Subcutaneous abdominal adipose tissue (tissue), 5 donors: ENCODE data around the gene TGFB3.

Experiments
- H3K27ac ChIP-seq: one replicate; pipeline ENCODE4 v1.7.0; 2013; ENCODE audit warnings: low read depth, mild to moderate bottlenecking, inconsistent platforms, low read length, moderate library complexity
- H3K27me3 ChIP-seq, 5 donors: one replicate each; pipeline ENCODE4 v1.7.0; 2013; ENCODE audit warnings: low read length in 5 of 5, inconsistent platforms in 1 of 5; ENCODE audit not compliant: control insufficient read depth in 5 of 5, insufficient read depth in 4 of 5
- H3K36me3 ChIP-seq, 5 donors: one replicate each; pipeline ENCODE4 v1.7.0; 2013; ENCODE audit warnings: low read length in 5 of 5; ENCODE audit not compliant: control insufficient read depth in 5 of 5, insufficient read depth in 5 of 5
- H3K4me1 ChIP-seq, 5 donors: one replicate each; pipeline ENCODE4 v1.7.0; 2013; ENCODE audit warnings: low read length in 5 of 5, mild to moderate bottlenecking in 3 of 5, moderate library complexity in 1 of 5; ENCODE audit not compliant: control insufficient read depth in 5 of 5, insufficient read depth in 5 of 5
- H3K4me3 ChIP-seq, 5 donors: one replicate each; pipeline ENCODE4 v1.7.0; 2013; ENCODE audit warnings: low read length in 5 of 5, low read depth in 1 of 5
- H3K9ac ChIP-seq, 5 donors: one replicate each; pipeline ENCODE4 v1.7.0; 2013; ENCODE audit warnings: low read length in 5 of 5, mild to moderate bottlenecking in 4 of 5, moderate library complexity in 3 of 5
- H3K9me3 ChIP-seq, 5 donors: one replicate each; pipeline ENCODE4 v1.7.0; 2013; ENCODE audit warnings: low read length in 5 of 5; ENCODE audit not compliant: control insufficient read depth in 5 of 5
- donor health status: healthy.
- donor health status: healthy.
- donor health status: healthy.
- donor health status: healthy.
- donor health status: healthy.

The TGFB3 gene

DNA sequence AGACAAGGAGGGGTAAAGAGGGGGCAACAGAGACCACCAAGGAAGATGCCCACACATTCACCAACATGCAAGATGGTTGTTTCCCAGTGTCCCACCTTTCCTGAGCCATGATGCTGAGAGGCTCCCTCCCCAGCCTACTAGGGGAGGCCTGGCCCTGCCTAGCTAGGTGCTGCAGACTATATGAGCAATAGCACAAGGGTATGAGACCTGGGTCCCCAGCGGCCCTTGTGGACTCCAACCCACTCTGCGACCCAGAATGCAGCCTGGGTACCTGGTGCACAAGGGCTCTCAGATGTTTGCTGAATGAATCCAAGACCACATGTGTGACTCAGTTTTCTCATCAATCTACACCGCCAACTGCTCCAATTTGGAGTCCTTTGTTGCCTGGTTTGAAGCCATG, 13.9 kb downstream of the TGFB3 start:
- no peak overlapping the region for H3K4me3 ChIP-seq
- H3K4me1 ChIP-seq = peaks cover 3 to 41% (median 18%) of the 10 kb centered on the region in 5 donors
- H3K27me3 ChIP-seq = no peaks in the 10 kb centered on the region
- H3K36me3 ChIP-seq = peaks cover 3 to 38% (median 31%) of the 10 kb centered on the region in 5 donors
- no peak overlapping the region for H3K9ac ChIP-seq
- no peaks in the 10 kb centered on the region for H3K9me3 ChIP-seq
- H3K27ac ChIP-seq = no peak overlapping the region

DNA sequence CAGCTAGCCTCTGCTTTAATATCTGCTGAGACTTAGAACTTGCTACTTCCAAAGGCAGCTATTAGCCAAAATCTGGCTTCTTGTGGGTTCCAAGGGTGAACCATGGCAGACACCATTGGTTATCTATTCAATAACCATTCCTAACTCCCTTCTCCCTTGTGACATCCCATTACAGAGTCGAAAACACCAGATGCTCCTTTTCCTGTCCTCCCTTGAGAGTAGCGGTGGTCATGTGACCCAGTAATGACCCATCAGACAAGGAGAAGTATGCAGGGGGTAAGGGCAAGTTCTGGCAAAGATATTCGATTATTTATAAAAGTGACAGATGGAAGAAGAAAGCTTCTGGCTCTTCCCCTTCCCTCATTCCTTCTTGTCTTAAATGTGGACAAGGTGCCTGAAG, 20.1 kb downstream of the TGFB3 start:
- H3K9me3 ChIP-seq = no peaks in the 10 kb centered on the region
- H3K4me3 ChIP-seq = no peak overlapping the region
- no peak overlapping the region for H3K27ac ChIP-seq
- no peak overlapping the region for H3K9ac ChIP-seq
- no peaks in the 10 kb centered on the region for H3K27me3 ChIP-seq
- peaks cover 3 to 50% (median 26%) of the 10 kb centered on the region in 5 donors for H3K36me3 ChIP-seq
- H3K4me1 ChIP-seq = no peaks in the 10 kb centered on the region

DNA sequence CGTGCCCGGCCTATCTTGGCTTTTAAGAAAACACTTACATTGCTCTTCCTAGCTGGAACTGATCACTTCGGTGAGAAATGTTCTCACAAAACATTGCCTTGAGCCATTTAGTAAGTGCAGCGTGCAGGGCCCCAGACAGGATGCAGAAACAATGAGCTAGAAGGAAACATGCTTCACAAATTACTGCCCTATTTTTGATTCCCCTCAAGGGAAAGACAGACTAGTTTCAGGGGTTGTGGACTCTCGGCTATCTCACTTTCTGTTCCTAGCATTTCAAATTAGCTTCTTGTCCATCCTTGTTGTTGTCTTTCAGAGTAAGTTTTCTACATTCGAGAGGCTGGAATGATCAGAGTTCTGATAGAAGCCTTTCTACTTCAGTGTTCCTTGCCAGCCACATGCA, 21.6 kb downstream of the TGFB3 start:
- no peak overlapping the region for H3K4me3 ChIP-seq
- no peak overlapping the region for H3K9ac ChIP-seq
- H3K9me3 ChIP-seq = no peaks in the 10 kb centered on the region
- H3K4me1 ChIP-seq = no peaks in the 10 kb centered on the region
- H3K27ac ChIP-seq = no peak overlapping the region
- H3K36me3 ChIP-seq = peaks cover 3 to 44% (median 18%) of the 10 kb centered on the region in 5 donors
- no peaks in the 10 kb centered on the region for H3K27me3 ChIP-seq

DNA sequence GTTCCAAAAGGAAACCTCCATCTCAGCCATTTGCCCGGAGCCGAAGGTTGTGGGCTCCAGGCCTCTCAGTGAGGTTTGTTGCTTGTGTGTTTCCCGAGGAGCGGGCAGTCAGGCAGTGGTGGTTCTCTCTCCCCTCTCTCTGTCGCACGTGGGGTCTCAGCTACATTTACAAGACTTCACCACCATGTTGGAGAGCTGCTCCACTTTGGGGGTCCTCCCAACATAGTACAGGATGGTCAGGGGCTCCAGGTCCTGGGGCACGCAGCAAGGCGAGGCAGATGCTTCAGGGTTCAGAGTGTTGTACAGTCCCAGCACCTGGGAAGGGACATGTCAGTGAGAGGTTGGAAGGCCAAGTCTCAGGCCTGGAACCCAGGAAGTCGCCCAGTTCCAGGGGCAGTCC, 22.8 kb downstream of the TGFB3 start:
- Histone ChIP-seq H3K27me3 (no peaks in the 10 kb centered on the region), H3K36me3 (peaks cover 0 to 38% (median 16%) of the 10 kb centered on the region in 5 donors), H3K9ac (no peak overlapping the region), H3K4me1 (no peaks in the 10 kb centered on the region), H3K4me3 (no peak overlapping the region), H3K27ac (no peak overlapping the region), H3K9me3 (no peaks in the 10 kb centered on the region)

DNA sequence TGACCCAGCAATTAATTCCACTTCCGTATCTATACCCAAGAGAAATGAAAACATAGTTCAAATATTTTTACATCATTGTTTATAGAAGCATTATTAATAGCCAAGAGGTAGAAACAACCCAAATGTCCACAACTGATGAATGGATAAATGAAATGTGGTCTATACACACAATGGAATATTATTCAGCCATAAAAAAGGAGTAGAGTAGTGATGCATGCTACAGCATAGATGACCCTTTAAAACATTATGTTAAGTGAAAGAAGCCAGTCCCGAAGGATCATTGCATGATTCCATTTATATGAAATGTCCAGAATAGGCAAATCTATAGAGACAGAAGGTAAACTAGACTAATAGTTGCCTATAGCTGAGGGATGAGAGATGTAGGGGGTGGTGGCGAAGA, 29.3 kb downstream of the TGFB3 start:
- Histone ChIP-seq H3K36me3 (peaks cover 0 to 9% (median 4%) of the 10 kb centered on the region in 5 donors), H3K4me3 (no peak overlapping the region), H3K27ac (no peak overlapping the region), H3K9me3 (no peaks in the 10 kb centered on the region), H3K27me3 (no peaks in the 10 kb centered on the region), H3K9ac (no peak overlapping the region), H3K4me1 (no peaks in the 10 kb centered on the region)

DNA sequence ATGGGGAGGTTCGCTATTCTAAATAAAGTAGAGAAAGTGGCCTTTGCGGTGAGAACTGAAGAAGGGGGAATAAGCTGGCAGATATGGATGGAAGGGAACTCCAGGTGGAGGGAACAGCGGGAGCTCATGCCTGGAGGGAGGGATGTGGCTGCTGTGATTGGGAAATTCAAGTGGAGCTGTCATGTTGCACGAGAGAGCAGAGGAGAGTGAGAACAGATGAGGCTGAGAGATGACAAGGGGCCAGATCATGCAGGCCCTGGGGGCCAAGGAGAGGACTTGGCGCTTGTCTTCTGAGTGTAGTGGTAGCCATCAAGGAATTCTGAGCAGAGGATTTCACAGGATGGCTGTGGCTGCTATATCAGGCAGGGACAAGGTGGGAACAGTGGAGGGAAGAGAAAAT, 35.0 kb downstream of the TGFB3 start:
- no peaks in the 10 kb centered on the region for H3K9me3 ChIP-seq
- no peaks in the 10 kb centered on the region for H3K4me1 ChIP-seq
- H3K27me3 ChIP-seq = no peaks in the 10 kb centered on the region
- peaks cover 0 to 7% (median 0%) of the 10 kb centered on the region in 5 donors for H3K36me3 ChIP-seq
- H3K27ac ChIP-seq = no peak overlapping the region
- no peak overlapping the region for H3K4me3 ChIP-seq
- no peak overlapping the region for H3K9ac ChIP-seq

DNA sequence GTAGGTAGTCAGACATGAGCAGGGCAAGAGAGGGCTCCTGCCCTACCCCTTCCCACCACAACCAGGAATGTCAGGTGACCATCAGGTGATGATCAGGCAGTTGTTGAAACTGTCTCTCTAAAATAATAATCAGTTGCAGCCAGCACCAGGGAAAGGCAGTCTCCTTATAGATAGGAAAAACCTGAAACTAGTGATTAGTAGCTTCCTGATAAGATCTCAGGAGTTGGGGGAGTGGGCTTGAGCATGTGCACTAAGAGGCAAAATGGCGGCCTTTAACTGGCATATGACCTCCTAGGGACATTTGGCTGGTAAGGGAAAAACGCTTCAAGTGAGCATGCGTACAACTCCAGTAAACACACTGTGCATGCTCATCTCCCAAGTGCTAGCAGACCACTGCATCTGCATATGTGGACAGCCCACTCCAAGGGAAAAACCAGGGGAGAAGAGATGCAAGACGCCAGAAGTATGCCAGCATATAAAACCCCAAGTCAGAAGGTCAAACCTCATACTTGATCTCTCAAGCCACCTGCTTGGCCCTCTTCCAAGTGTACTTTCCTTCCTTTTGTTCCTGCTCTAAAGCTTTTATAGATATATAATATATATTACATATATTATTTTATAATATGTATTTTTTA, 37.1 kb downstream of the TGFB3 start:
- Histone ChIP-seq H3K36me3 (peaks cover 0 to 7% (median 0%) of the 10 kb centered on the region in 5 donors), H3K27me3 (no peaks in the 10 kb centered on the region), H3K4me1 (no peaks in the 10 kb centered on the region), H3K9ac (no peak overlapping the region), H3K4me3 (no peak overlapping the region), H3K27ac (no peak overlapping the region), H3K9me3 (no peaks in the 10 kb centered on the region)

DNA sequence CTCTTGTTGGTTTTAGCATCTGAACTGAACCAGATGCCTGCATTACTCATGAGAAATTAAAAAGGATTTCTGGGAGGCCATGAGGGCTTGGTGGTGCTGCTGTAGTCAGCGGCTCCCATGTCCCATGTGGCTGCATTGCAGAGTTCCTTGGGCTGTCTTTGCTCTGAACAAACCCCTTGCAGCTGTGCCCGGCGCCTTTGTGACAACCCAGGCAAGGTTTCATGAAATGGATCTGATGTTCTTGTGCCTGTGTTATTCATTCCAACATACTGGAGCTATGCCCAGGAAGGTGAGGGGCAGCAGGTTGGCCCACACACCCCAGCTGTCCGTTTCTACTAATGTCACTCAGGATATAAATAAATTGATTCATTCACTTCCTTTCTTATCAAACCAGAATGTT, 40.8 kb downstream of the TGFB3 start:
- Histone ChIP-seq H3K9ac (no peak overlapping the region), H3K4me1 (no peaks in the 10 kb centered on the region), H3K27me3 (no peaks in the 10 kb centered on the region), H3K9me3 (no peaks in the 10 kb centered on the region), H3K36me3 (peaks cover 0 to 7% (median 0%) of the 10 kb centered on the region in 5 donors), H3K27ac (no peak overlapping the region), H3K4me3 (no peak overlapping the region)

DNA sequence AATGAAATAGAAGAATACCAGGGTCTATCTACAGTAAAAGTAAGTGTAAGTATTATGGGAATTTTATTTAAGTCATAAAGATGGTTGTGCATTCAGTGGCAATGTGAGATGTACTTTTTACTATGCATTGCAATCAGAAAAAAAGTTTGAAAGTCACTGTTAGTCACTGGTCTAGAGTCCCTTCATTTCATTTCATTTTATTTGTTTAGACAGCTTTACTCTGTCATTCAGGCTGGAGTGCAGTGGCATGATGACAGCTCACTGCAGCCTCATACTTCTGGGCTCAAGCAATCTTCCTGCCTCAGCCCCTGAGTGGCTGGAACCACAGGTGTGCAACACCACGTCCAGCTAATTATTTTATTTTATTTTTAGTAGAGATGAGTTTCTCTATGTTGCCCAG, 42.6 kb downstream of the TGFB3 start:
- Histone ChIP-seq H3K4me1 (no peaks in the 10 kb centered on the region), H3K27ac (no peak overlapping the region)

DNA sequence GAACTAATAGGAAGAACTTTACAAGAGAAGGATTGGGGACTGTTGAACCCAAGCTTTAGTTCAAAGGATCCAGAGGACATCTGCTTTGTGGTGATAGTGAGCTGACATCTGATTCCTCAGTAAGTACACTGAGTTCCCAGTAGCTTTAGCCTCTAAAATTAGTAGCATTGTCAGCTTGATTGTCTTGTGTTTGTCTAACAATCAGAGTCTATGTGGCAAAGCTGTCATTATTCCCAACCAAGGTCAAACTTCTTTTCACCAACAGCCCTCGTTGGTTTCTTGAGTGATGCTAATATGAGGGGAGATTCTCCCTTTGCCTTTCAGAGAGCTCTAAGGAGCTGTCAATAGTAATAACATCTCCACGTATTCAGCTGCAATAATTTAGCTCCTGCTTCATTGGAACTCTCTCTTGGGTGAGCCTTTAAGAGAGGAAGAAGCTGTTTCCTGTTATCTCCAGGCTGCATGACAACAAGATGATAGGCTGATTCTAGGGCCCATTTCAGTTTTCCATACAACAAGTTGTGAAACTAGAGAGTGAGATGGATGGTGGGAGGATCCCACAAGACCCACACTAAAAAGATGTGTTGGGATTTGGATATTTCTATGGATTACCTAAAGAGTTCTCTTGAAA, 46.7 kb downstream of the TGFB3 start:
- H3K9me3 ChIP-seq = no peaks in the 10 kb centered on the region
- no peaks in the 10 kb centered on the region for H3K27me3 ChIP-seq
- no peaks in the 10 kb centered on the region for H3K4me1 ChIP-seq
- peaks cover 0 to 3% (median 0%) of the 10 kb centered on the region in 5 donors for H3K36me3 ChIP-seq
- H3K4me3 ChIP-seq = no peak overlapping the region
- H3K27ac ChIP-seq = no peak overlapping the region
- H3K9ac ChIP-seq = no peak overlapping the region

More for the DNA sequence above, 42.6 kb downstream of the TGFB3 start:
- Histone ChIP-seq H3K9ac (no peak overlapping the region), H3K4me3 (no peak overlapping the region), H3K36me3 (peaks cover 0 to 7% (median 0%) of the 10 kb centered on the region in 5 donors), H3K9me3 (no peaks in the 10 kb centered on the region), H3K27me3 (no peaks in the 10 kb centered on the region)
